AG10803 (cell line): Measurements from ENCODE around the gene PACSIN2.

Experiments used
- DNase-seq: peaks from one replicate; pipeline ENCODE4 v3.0.0; 2010; ENCODE audit warnings: low read depth
- H3K4me3 ChIP-seq: 2 replicates; pipeline ENCODE4 v1.5.1; 2011; ENCODE audit warnings: mild to moderate bottlenecking, low read length, control low read depth
- CTCF ChIP-seq: conservative IDR thresholded peaks from 2 replicates; pipeline ENCODE4 v1.5.1; 2011; ENCODE audit warnings: mild to moderate bottlenecking, low read length, control low read depth, inconsistent platforms

Gene PACSIN2

DNA sequence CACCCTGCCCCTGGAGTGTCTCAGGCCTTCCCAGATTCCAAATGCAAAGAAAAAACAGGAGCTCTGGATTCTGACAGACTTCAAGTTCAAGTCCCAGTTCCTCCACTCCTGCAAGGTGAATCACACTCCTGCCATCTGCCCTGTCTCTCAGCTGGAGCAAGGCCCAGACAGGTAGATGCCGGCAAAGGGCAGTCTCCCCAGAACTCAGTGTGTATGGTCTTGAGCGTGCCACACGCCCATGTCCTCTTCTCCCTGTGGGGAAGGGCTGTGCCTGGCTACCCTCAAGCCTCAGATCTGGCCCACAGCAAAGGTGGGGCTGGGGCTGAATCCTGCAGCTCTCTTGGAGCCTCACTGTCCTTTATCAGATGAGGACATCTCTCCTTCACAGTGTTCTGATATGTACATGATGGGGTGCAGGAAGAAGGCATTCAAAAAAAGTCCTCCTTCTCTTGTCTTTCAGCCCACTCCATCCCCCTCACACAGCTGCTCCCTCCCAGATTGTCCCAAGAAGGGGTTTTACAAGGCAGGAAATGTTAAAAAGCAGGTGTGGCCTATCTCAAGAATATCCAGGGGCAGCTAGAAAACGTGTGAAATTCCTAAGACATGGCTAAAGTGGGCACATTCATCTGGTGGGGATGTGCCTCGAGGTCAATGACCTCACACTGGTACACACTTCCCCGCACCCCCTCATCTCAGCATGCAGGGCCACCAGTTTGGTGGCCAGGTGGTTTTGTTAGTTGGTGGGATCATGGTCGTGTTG, 130.2 kb downstream of the PACSIN2 start:
- TF ChIP-seq CTCF = no peak
- H3K4me3 ChIP-seq = no peak overlapping the region
- no peak for DNase-seq

DNA sequence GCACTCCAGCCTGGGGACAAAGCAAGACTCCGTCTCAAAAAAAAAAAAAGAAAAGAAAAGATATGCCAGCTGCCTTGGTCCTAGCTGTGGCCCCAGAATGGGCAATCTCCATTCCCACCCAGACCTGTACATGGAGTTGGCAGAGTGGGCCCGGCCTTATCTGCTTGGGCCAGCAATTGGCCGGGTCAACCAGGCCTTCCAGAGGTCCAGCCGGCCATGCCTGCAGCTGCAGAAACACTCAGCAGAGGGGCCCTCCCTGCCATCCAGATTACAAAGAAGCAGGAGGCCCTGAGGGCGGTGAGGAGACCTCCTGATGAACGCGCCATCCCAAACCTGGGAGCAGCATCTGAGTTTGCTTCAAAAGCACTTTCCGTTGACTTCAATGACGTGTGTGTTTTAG, 131.0 kb downstream of the PACSIN2 start:
- TF ChIP-seq CTCF = no peak
- no peak overlapping the region for H3K4me3 ChIP-seq
- no peak for DNase-seq

GRCh38 chr22:42883121-42883520, 131.8 kb downstream of the PACSIN2 start:
- no peak for TF ChIP-seq CTCF
- no peak for DNase-seq

GRCh38 chr22:42881982-42882656, 132.8 kb downstream of the PACSIN2 start:
- H3K4me3 ChIP-seq = no peak overlapping the region
- DNase-seq = no peak
- no peak for TF ChIP-seq CTCF

More at GRCh38 chr22:42883121-42883520, 131.8 kb downstream of the PACSIN2 start:
- H3K4me3 ChIP-seq = no peak overlapping the region

DNA sequence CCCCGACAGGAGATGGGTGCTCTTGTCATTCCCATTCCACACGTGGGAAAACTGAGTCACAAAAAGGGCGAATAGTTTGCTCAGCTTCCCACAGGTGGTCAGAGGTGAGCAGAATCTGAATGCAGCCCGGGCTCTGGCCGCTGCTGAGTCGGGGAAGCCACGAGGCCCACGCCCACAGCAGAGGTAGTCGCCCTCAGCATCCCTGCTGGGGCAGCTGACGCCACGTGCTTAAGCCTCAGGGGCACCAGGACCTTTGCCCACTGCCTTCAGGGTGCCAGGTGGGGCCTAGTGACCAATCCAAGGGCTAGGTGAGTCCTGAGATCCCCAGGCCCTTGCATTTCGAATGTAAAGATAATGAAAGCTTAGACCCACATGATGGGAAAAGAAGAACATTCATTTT, 133.7 kb downstream of the PACSIN2 start:
- no peak for TF ChIP-seq CTCF
- no peak overlapping the region for H3K4me3 ChIP-seq
- DNase-seq = no peak

DNA sequence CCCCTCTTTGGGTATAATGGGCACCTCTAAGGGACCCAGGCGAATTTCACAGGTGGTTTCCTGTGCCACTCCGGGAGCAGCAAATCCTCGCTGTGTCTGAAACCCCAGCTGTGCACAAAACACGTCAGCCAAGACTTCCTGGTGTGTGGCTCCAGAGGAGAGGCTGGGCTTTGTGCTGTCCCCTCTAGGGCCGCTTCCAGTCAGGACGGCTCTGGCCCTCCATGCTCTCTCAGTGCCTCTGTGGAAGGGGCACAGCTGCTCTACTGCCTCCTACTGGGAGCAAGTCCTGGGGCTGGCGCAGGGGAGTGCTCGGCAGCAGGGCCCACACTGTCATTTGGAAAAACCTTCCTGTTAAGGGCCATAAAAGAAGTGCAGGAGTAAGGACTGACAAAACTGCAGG, 134.1 kb downstream of the PACSIN2 start:
- no peak overlapping the region for H3K4me3 ChIP-seq
- DNase-seq = no peak
- TF ChIP-seq CTCF = no peak
